ENCODE results near the gene HEMGN.

HEMGN gene

DNA sequence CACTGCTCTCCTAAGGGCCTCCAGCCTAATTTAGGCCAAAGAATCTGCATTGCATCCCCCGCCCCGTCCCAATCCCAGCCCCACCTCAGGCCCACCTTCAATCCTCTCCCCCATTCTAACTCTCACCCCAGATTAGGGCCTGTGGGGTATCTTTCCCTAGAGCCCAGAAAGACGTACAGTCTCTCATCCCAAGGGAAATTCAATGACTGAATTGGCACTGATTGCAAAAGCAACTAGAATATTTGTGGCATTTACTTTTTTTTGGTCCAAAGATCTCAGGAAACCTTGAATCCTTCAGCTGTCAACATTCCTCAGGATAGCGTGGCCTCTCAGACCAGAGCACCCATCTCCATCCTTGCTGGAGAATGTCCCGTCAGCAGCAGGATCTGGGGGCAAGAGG lies 46.2 kb downstream of the HEMGN start:
- DNase-seq: no peak

DNA sequence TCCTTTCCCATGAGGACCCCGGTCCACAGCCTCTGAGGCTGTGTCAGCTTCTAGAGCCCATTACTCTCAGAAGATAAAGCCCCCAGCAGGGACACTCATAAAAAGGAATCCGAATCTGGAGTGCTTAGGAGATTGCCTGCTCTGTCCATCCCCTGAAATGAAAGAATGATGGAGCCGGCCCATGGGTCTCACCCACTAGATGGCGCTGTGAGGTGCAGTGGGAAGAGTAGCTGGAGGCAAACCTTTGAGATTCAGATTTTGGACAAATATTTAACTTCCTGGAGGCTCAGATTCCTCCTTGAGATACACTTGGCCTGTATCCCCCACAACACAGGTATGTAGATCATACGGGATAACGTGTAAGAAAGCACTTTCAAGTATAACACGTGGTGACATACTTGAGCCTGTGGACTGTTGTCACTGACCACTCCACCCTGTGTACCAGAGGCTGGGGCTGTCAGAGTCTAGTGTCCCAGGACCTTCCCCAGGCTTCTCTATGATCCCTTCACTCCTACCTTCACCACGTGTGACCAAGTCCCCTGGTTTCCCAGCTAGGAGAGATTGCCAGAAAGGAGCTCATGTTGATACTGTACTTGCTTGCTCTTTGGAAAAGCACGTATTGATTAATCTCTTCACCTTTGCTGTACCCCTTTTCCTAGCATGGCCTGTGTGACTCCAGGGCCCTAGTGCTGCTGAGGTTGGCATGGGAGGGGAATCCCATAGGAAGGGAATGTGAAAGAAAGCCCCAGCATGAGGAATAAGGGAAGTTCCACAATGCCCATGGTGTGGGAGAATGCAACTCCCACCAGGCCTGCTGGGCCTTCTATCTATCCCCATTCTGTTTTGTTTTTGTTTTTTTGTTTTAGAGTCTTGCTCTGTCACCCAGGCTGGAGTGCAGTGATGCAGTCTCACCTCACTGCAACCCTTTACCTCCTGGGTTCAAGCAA lies 47.8 kb downstream of the HEMGN start:
- peak; percentile 28 for DNase-seq

DNA sequence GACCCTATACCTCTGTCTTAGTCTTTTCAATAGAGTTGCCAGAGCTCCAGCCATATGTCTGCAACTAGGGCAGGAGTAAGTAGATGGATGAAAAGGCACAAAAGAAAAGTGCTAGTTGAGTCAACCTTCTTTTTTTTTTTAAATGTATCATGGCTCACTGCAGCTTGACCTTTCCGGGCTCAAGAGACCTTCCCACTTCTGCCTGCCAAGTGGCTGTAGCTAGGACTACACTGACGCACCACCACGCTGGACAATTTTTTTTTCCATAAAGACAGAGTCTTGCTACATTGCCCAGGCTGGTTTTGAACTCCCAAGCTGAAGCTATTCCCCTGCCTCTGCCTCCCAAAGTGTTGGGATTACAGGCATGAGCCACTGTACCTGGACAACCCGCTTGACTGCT lies 57.6 kb downstream of the HEMGN start:
- no peak for DNase-seq
